Measurements from ENCODE around the gene LATS2. TPM values are rescaled to one million over a fixed set of nuclear protein-coding genes. Genes with fewer than 3 reads are reported as not detected.
A peak's percentile ranks its signal among the peaks of the same experiment; 100 is the strongest.

Gene LATS2
- total RNA-seq, 1 donor from 2014 or later: 104 TPM

GRCh38 chr13:21048901-21049698 is 12.3 kb downstream of the LATS2 start:
- no peak for TF ChIP-seq CTCF (IDR thresholded peaks at IDR 0.05)
- no peak overlapping the region for H3K4me3 Mint-ChIP-seq (ENCODE audit: unreplicated experiment)
- DNase-seq (ENCODE audit: low spot score): no peak
- H3K9me3 Mint-ChIP-seq (ENCODE audit: low read depth): no peaks in the 10 kb centered on the region
- H3K27me3 Mint-ChIP-seq (ENCODE audit: low read depth): no peaks in the 10 kb centered on the region
- peak overlapping the region; percentile 57 for H3K27ac Mint-ChIP-seq (ENCODE audit: unreplicated experiment)
- H3K36me3 Mint-ChIP-seq (ENCODE audit: low read depth): peaks cover 11% of the 10 kb centered on the region
- peaks cover 71% of the 10 kb centered on the region for H3K4me1 Mint-ChIP-seq (ENCODE audit: low read depth)

- Mint-ChIP-seq H3K4me3 (ENCODE audit: unreplicated experiment) (no peak overlapping the region), H3K27ac (ENCODE audit: unreplicated experiment) (peak overlapping the region; percentile 73), H3K4me1 (ENCODE audit: low read depth) (peaks cover 70% of the 10 kb centered on the region), H3K9me3 (ENCODE audit: low read depth) (no peaks in the 10 kb centered on the region), H3K27me3 (ENCODE audit: low read depth) (no peaks in the 10 kb centered on the region), H3K36me3 (ENCODE audit: low read depth) (peaks cover 8% of the 10 kb centered on the region)
- DNase-seq (ENCODE audit: low spot score): no peak
- TF ChIP-seq CTCF (IDR thresholded peaks at IDR 0.05): no peak
These were observed 13.6 kb downstream of the LATS2 start for GRCh38 chr13:21047591-21048282.

GRCh38 chr13:21047087-21047486 is 14.3 kb downstream of the LATS2 start:
- H3K9me3 Mint-ChIP-seq (ENCODE audit: low read depth): no peaks in the 10 kb centered on the region
- peak overlapping the region; percentile 73 for H3K27ac Mint-ChIP-seq (ENCODE audit: unreplicated experiment)
- H3K4me3 Mint-ChIP-seq (ENCODE audit: unreplicated experiment): no peak overlapping the region
- no peaks in the 10 kb centered on the region for H3K27me3 Mint-ChIP-seq (ENCODE audit: low read depth)
- no peak for TF ChIP-seq CTCF (IDR thresholded peaks at IDR 0.05)
- no peak for DNase-seq (ENCODE audit: low spot score)
- H3K4me1 Mint-ChIP-seq (ENCODE audit: low read depth): peaks cover 70% of the 10 kb centered on the region
- peaks cover 8% of the 10 kb centered on the region for H3K36me3 Mint-ChIP-seq (ENCODE audit: low read depth)

GRCh38 chr13:21046203-21046602 is 15.2 kb downstream of the LATS2 start:
- Mint-ChIP-seq H3K4me3 (ENCODE audit: unreplicated experiment) (no peak overlapping the region), H3K36me3 (ENCODE audit: low read depth) (peaks cover 10% of the 10 kb centered on the region), H3K9me3 (ENCODE audit: low read depth) (no peaks in the 10 kb centered on the region), H3K4me1 (ENCODE audit: low read depth) (peaks cover 73% of the 10 kb centered on the region), H3K27ac (ENCODE audit: unreplicated experiment) (peak overlapping the region; percentile 8), H3K27me3 (ENCODE audit: low read depth) (no peaks in the 10 kb centered on the region)
- no peak for TF ChIP-seq CTCF (IDR thresholded peaks at IDR 0.05)
- no peak for DNase-seq (ENCODE audit: low spot score)

GRCh38 chr13:21045100-21045499 is 16.3 kb downstream of the LATS2 start:
- H3K27ac Mint-ChIP-seq (ENCODE audit: unreplicated experiment): peak overlapping the region; percentile 60
- no peaks in the 10 kb centered on the region for H3K9me3 Mint-ChIP-seq (ENCODE audit: low read depth)
- H3K4me3 Mint-ChIP-seq (ENCODE audit: unreplicated experiment): no peak overlapping the region
- no peak for DNase-seq (ENCODE audit: low spot score)
- peaks cover 13% of the 10 kb centered on the region for H3K36me3 Mint-ChIP-seq (ENCODE audit: low read depth)
- no peak for TF ChIP-seq CTCF (IDR thresholded peaks at IDR 0.05)
- peaks cover 72% of the 10 kb centered on the region for H3K4me1 Mint-ChIP-seq (ENCODE audit: low read depth)
- no peaks in the 10 kb centered on the region for H3K27me3 Mint-ChIP-seq (ENCODE audit: low read depth)

Measured in chondrocyte (in vitro differentiated cells).